Astrocyte (in vitro differentiated cells and primary cell): ENCODE results near the gene CREB3L2. TPM values are rescaled to one million over a fixed set of nuclear protein-coding genes. Genes with fewer than 3 reads are reported as not detected.

Experiments used
- DNase-seq: peaks from one replicate; pipeline ENCODE4 v3.0.0-alpha.2; 2010; ENCODE audit warnings: low read depth
- FAIRE-seq: peaks from 2 replicates; lab custom pipeline; 2011; peaks lifted over from hg19 to GRCh38; lab: Jason Lieb, UNC
- H2AFZ ChIP-seq: 2 replicates; pipeline ENCODE4 v1.6.0; 2012; ENCODE audit warnings: low read depth, low read length, inconsistent platforms
- H3K27ac ChIP-seq: 2 replicates; pipeline ENCODE4 v1.5.1; 2011; ENCODE audit warnings: low read depth, low read length, inconsistent platforms
- H3K27me3 ChIP-seq: 2 replicates; pipeline ENCODE4 v1.6.0; 2011; ENCODE audit warnings: low read length, inconsistent platforms; ENCODE audit not compliant: insufficient read depth
- H3K36me3 ChIP-seq: 2 replicates; pipeline ENCODE4 v1.5.1; 2011; ENCODE audit warnings: low read length, inconsistent platforms; ENCODE audit not compliant: insufficient read depth
- H3K4me1 ChIP-seq: 2 replicates; pipeline ENCODE4 v1.5.1; 2011; ENCODE audit warnings: low read length, inconsistent platforms; ENCODE audit not compliant: insufficient read depth
- H3K4me2 ChIP-seq: 2 replicates; pipeline ENCODE4 v1.6.0; 2012; ENCODE audit warnings: low read length, inconsistent platforms
- H3K4me3 ChIP-seq: 2 replicates; pipeline ENCODE4 v1.5.1; 2011; ENCODE audit warnings: low read depth, mild to moderate bottlenecking, low read length, inconsistent platforms; ENCODE audit not compliant: insufficient read depth
- H3K79me2 ChIP-seq: 2 replicates; pipeline ENCODE4 v1.6.0; 2012; ENCODE audit warnings: mild to moderate bottlenecking, low read length, inconsistent platforms; ENCODE audit not compliant: insufficient read depth
- H3K9ac ChIP-seq: 2 replicates; pipeline ENCODE4 v1.6.0; 2012; ENCODE audit warnings: mild to moderate bottlenecking, low read length, inconsistent platforms
- H3K9me3 ChIP-seq: 2 replicates; pipeline ENCODE4 v1.5.1; 2012; ENCODE audit warnings: low read depth, mild to moderate bottlenecking, low read length, inconsistent platforms; ENCODE audit not compliant: insufficient read depth
- H4K20me1 ChIP-seq: 2 replicates; pipeline ENCODE4 v1.6.0; 2012; ENCODE audit warnings: low read length, inconsistent platforms; ENCODE audit not compliant: insufficient read depth
- H3K27ac Mint-ChIP-seq: one replicate; pipeline ENCODE4 v1.8.0; 2021; ENCODE audit warnings: mild to moderate bottlenecking, mixed read lengths; ENCODE audit not compliant: unreplicated experiment
- H3K27me3 Mint-ChIP-seq: one replicate; pipeline ENCODE4 v1.8.0; 2021; ENCODE audit warnings: low read depth, mixed read lengths; ENCODE audit not compliant: unreplicated experiment
- H3K36me3 Mint-ChIP-seq: one replicate; pipeline ENCODE4 v1.8.0; 2021; ENCODE audit warnings: low read depth, mixed read lengths; ENCODE audit not compliant: unreplicated experiment
- H3K4me1 Mint-ChIP-seq: one replicate; pipeline ENCODE4 v1.8.0; 2021; ENCODE audit warnings: low read depth, mixed read lengths; ENCODE audit not compliant: unreplicated experiment
- H3K4me3 Mint-ChIP-seq: one replicate; pipeline ENCODE4 v1.8.0; 2021; ENCODE audit warnings: mild to moderate bottlenecking, moderate library complexity, mixed read lengths; ENCODE audit not compliant: unreplicated experiment
- H3K9me3 Mint-ChIP-seq: one replicate; pipeline ENCODE4 v1.8.0; 2021; ENCODE audit warnings: mild to moderate bottlenecking, mixed read lengths; ENCODE audit not compliant: unreplicated experiment
- CTCF ChIP-seq: IDR thresholded peaks from 2 replicates; pipeline ENCODE4 v1.5.1; 2011; ENCODE audit warnings: low read depth, mild to moderate bottlenecking, inconsistent platforms, low read length, moderate library complexity; ENCODE audit not compliant: insufficient read depth
- EZH2 ChIP-seq: IDR thresholded peaks from 2 replicates; pipeline ENCODE4 v1.6.1; 2012; ENCODE audit warnings: mild to moderate bottlenecking, low read length, inconsistent platforms; ENCODE audit not compliant: insufficient read depth
- total RNA-seq: library from RNA; stranded (reverse); gene quantifications from 2 replicates; pipeline ENCODE4 v1.2.1, GENCODE V29; 2021

Gene CREB3L2
- total RNA-seq, 1 donor from 2014 or later = 116 TPM

- no peak overlapping the region for H3K4me2 ChIP-seq
- Mint-ChIP-seq H3K4me1 (peaks cover 23% of the 10 kb centered on the region), H3K27me3 (no peaks in the 10 kb centered on the region), H3K36me3 (peaks cover 42% of the 10 kb centered on the region), H3K27ac (no peak overlapping the region), H3K4me3 (no peak overlapping the region), H3K9me3 (no peaks in the 10 kb centered on the region)
- H3K27ac ChIP-seq = no peak overlapping the region
- FAIRE-seq (no peak), DNase-seq (no peak)
- H3K4me1 ChIP-seq = peaks cover 29% of the 10 kb centered on the region
- peaks cover 49% of the 10 kb centered on the region for H3K36me3 ChIP-seq
- no peak overlapping the region for H2AFZ ChIP-seq
- no peak overlapping the region for H3K9ac ChIP-seq
- TF ChIP-seq CTCF = no peak
- no peak for TF ChIP-seq EZH2
- no peaks in the 10 kb centered on the region for H3K27me3 ChIP-seq
- H3K79me2 ChIP-seq = no peaks in the 10 kb centered on the region
- no peaks in the 10 kb centered on the region for H3K9me3 ChIP-seq
- H4K20me1 ChIP-seq = no peaks in the 10 kb centered on the region
- H3K4me3 ChIP-seq = no peak overlapping the region
Observed at GRCh38 chr7:137871170-137871915, 130.5 kb downstream of the CREB3L2 start.

GRCh38 chr7:137870684-137871083 lies 131.2 kb downstream of the CREB3L2 start:
- H3K9ac ChIP-seq = no peak overlapping the region
- FAIRE-seq = no peak
- H3K4me2 ChIP-seq = no peak overlapping the region
- H3K27ac ChIP-seq = no peak overlapping the region
- H3K4me1 ChIP-seq = peaks cover 27% of the 10 kb centered on the region
- no peaks in the 10 kb centered on the region for H4K20me1 ChIP-seq
- H3K36me3 Mint-ChIP-seq = peaks cover 45% of the 10 kb centered on the region
- H3K36me3 ChIP-seq = peaks cover 50% of the 10 kb centered on the region
- H3K79me2 ChIP-seq = no peaks in the 10 kb centered on the region
- H3K4me1 Mint-ChIP-seq = peaks cover 23% of the 10 kb centered on the region
- DNase-seq = no peak
- H3K27me3 Mint-ChIP-seq = no peaks in the 10 kb centered on the region
- H3K9me3 Mint-ChIP-seq = no peaks in the 10 kb centered on the region
- H2AFZ ChIP-seq = no peak overlapping the region
- no peaks in the 10 kb centered on the region for H3K9me3 ChIP-seq
- H3K4me3 ChIP-seq = no peak overlapping the region
- no peak for TF ChIP-seq EZH2
- TF ChIP-seq CTCF = no peak
- H3K27me3 ChIP-seq = no peaks in the 10 kb centered on the region
- H3K4me3 Mint-ChIP-seq = no peak overlapping the region
- H3K27ac Mint-ChIP-seq = no peak overlapping the region

GRCh38 chr7:137870078-137870477 lies 131.8 kb downstream of the CREB3L2 start:
- no peak overlapping the region for H3K9ac ChIP-seq
- Mint-ChIP-seq H3K27ac (no peak overlapping the region), H3K4me1 (peaks cover 22% of the 10 kb centered on the region), H3K4me3 (no peak overlapping the region), H3K36me3 (peaks cover 46% of the 10 kb centered on the region), H3K27me3 (no peaks in the 10 kb centered on the region), H3K9me3 (no peaks in the 10 kb centered on the region)
- no peaks in the 10 kb centered on the region for H4K20me1 ChIP-seq
- no peak overlapping the region for H3K4me3 ChIP-seq
- DNase-seq (no peak), FAIRE-seq (no peak)
- H3K27me3 ChIP-seq = no peaks in the 10 kb centered on the region
- H2AFZ ChIP-seq = no peak overlapping the region
- peaks cover 21% of the 10 kb centered on the region for H3K4me1 ChIP-seq
- H3K4me2 ChIP-seq = no peak overlapping the region
- no peaks in the 10 kb centered on the region for H3K79me2 ChIP-seq
- H3K9me3 ChIP-seq = no peaks in the 10 kb centered on the region
- H3K36me3 ChIP-seq = peaks cover 52% of the 10 kb centered on the region
- no peak for TF ChIP-seq CTCF
- no peak for TF ChIP-seq EZH2
- no peak overlapping the region for H3K27ac ChIP-seq
